OCI-LY3 (cell line): Measurements from ENCODE around the gene LEAP2.

Experiments used
- H2AFZ ChIP-seq: fragments of 200-600, 300-600 bp; shearing (Covaris generic); 2 replicates; pipeline ENCODE4 v1.6.0; 2014; ENCODE audit warnings: antibody characterized with exemption, low read depth, low read length
- H3K27ac ChIP-seq: fragments of 200-600, 300-600 bp; sonication (generic); 2 replicates; pipeline ENCODE4 v1.5.1; 2014; ENCODE audit warnings: mild to moderate bottlenecking, low read length, moderate library complexity, mixed read lengths
- H3K27me3 ChIP-seq: fragments of 200-600, 300-600 bp; sonication (generic); 2 replicates; pipeline ENCODE4 v1.6.1; 2014; ENCODE audit warnings: low read depth, low read length, mixed read lengths
- H3K36me3 ChIP-seq: fragments of 200-600, 300-600 bp; sonication (generic); replicated peaks from 2 replicates; pipeline ENCODE3; 2014; ENCODE audit warnings: low read depth, low read length, mixed read lengths
- H3K4me1 ChIP-seq: fragments of 300-600, 200-600 bp; sonication (generic); 2 replicates; pipeline ENCODE4 v1.6.1; 2014; ENCODE audit warnings: low read length, mixed read lengths
- H3K4me2 ChIP-seq: fragments of 200-600, 300-600 bp; sonication (generic); 2 replicates; pipeline ENCODE4 v1.6.1; 2014; ENCODE audit warnings: low read length, mixed read lengths
- H3K4me3 ChIP-seq: fragments of 300-600, 200-600 bp; sonication (generic); 2 replicates; pipeline ENCODE4 v1.5.1; 2014; ENCODE audit warnings: antibody characterized with exemption, mild to moderate bottlenecking, low read length, moderate library complexity
- H3K79me2 ChIP-seq: fragments of 300-600, 200-600 bp; shearing (Covaris generic); 2 replicates; pipeline ENCODE4 v1.6.1; 2014; ENCODE audit warnings: mild to moderate bottlenecking, low read length, mixed read lengths
- H3K9ac ChIP-seq: fragments of 300-600, 200-600 bp; shearing (Covaris generic); 2 replicates; pipeline ENCODE4 v1.6.0; 2014; ENCODE audit warnings: mild to moderate bottlenecking, low read length, moderate library complexity
- H3K9me3 ChIP-seq: fragments of 200-600, 300-600 bp; shearing (Covaris generic); 2 replicates; pipeline ENCODE4 v1.6.1; 2014; ENCODE audit warnings: low read length, mixed read lengths; ENCODE audit not compliant: insufficient read depth
- H4K20me1 ChIP-seq: fragments of 200-600, 300-600 bp; sonication (generic); 2 replicates; pipeline ENCODE4 v1.6.1; 2016; ENCODE audit warnings: low read length, mixed read lengths; ENCODE audit not compliant: insufficient read depth
- CTCF ChIP-seq: fragments of 200-600, 300-600 bp; sonication (generic); IDR thresholded peaks from 2 replicates; pipeline ENCODE4 v1.5.1; 2014; ENCODE audit warnings: antibody characterized with exemption, low read length, low read depth
- EZH2phosphoT487 ChIP-seq: fragments of 200-600 bp; shearing (Covaris generic); IDR thresholded peaks from 2 replicates; pipeline ENCODE4 v1.6.1; 2018; ENCODE audit warnings: antibody characterized with exemption, mixed run types, low read depth

LEAP2 gene

GRCh38 chr5:132870801-132871200 lies 2.7 kb upstream of the LEAP2 start:
- no peaks in the 10 kb centered on the region for H4K20me1 ChIP-seq
- no peak overlapping the region for H3K4me3 ChIP-seq
- H3K9me3 ChIP-seq: no peaks in the 10 kb centered on the region
- peaks cover 18% of the 10 kb centered on the region for H3K79me2 ChIP-seq
- peaks cover 8% of the 10 kb centered on the region for H3K36me3 ChIP-seq
- TF ChIP-seq CTCF (no peak), EZH2phosphoT487 (no peak)
- no peaks in the 10 kb centered on the region for H3K27me3 ChIP-seq
- H3K4me1 ChIP-seq: peaks cover 7% of the 10 kb centered on the region
- no peak overlapping the region for H2AFZ ChIP-seq
- H3K4me2 ChIP-seq: no peak overlapping the region
- no peak overlapping the region for H3K27ac ChIP-seq
- H3K9ac ChIP-seq: no peak overlapping the region

GRCh38 chr5:132871459-132872284 lies 1.8 kb upstream of the LEAP2 start:
- no peaks in the 10 kb centered on the region for H4K20me1 ChIP-seq
- peaks cover 12% of the 10 kb centered on the region for H3K79me2 ChIP-seq
- H3K9ac ChIP-seq: no peak overlapping the region
- no peak overlapping the region for H3K27ac ChIP-seq
- H3K27me3 ChIP-seq: no peaks in the 10 kb centered on the region
- peaks cover 6% of the 10 kb centered on the region for H3K4me1 ChIP-seq
- no peak overlapping the region for H3K4me2 ChIP-seq
- TF ChIP-seq CTCF: no peak
- TF ChIP-seq EZH2phosphoT487: no peak
- H3K4me3 ChIP-seq: no peak overlapping the region
- no peaks in the 10 kb centered on the region for H3K9me3 ChIP-seq
- peaks cover 8% of the 10 kb centered on the region for H3K36me3 ChIP-seq
- no peak overlapping the region for H2AFZ ChIP-seq

- H3K27ac ChIP-seq: no peak overlapping the region
- no peak overlapping the region for H3K4me3 ChIP-seq
- no peak for TF ChIP-seq CTCF
- no peak for TF ChIP-seq EZH2phosphoT487
- H3K9me3 ChIP-seq: no peaks in the 10 kb centered on the region
- peaks cover 1% of the 10 kb centered on the region; the same call in 1 of the 2 replicates for H3K79me2 ChIP-seq
- H3K27me3 ChIP-seq: no peaks in the 10 kb centered on the region
- H3K4me2 ChIP-seq: no peak overlapping the region
- no peaks in the 10 kb centered on the region for H3K4me1 ChIP-seq
- no peaks in the 10 kb centered on the region for H4K20me1 ChIP-seq
- H2AFZ ChIP-seq: no peak overlapping the region
- peaks cover 8% of the 10 kb centered on the region for H3K36me3 ChIP-seq
- no peak overlapping the region for H3K9ac ChIP-seq
These were observed 715 bp upstream of the LEAP2 start for GRCh38 chr5:132872788-132873118.

GRCh38 chr5:132873930-132874271 lies 433 bp downstream of the LEAP2 start:
- no peaks in the 10 kb centered on the region for H3K4me1 ChIP-seq

More at GRCh38 chr5:132873930-132874271, 433 bp downstream of the LEAP2 start:
- Histone ChIP-seq H3K27ac (no peak overlapping the region), H4K20me1 (no peaks in the 10 kb centered on the region), H3K27me3 (no peaks in the 10 kb centered on the region), H3K4me3 (no peak overlapping the region), H2AFZ (no peak overlapping the region), H3K79me2 (no peaks in the 10 kb centered on the region), H3K36me3 (no peaks in the 10 kb centered on the region), H3K9ac (no peak overlapping the region), H3K9me3 (no peaks in the 10 kb centered on the region), H3K4me2 (no peak overlapping the region)
- TF ChIP-seq EZH2phosphoT487: no peak
- no peak for TF ChIP-seq CTCF
